K562 (cell line): Measurements from ENCODE around the gene GBA2. TPM values are rescaled to one million over a fixed set of nuclear protein-coding genes. Genes with fewer than 3 reads are reported as not detected.

Experiments used
- ATF1 ChIP-seq, 2 experiments: fragments of 450-650 bp in 1 of 2; IDR thresholded peaks; 2 replicates each; pipeline ENCODE4 v1.6.1; 2016; ENCODE audit warnings: missing compliant biosample characterization in 1 of 2, missing genetic modification characterization in 1 of 2
- ATF7 ChIP-seq: fragments of 450-650 bp; IDR thresholded peaks from 2 replicates; pipeline ENCODE4 v1.7.1; 2014; ENCODE audit warnings: mild to moderate bottlenecking, moderate library complexity
- CBFA2T3 ChIP-seq: fragments of 450-650 bp; IDR thresholded peaks from 2 replicates; pipeline ENCODE4 v1.6.1; 2017
- CREB1 ChIP-seq, 2 experiments: sonication (generic) in 1 of 2; formaldehyde crosslinking in 1 of 2; IDR thresholded peaks; 2 replicates each; pipeline versions ENCODE4 v1.6.1 to v1.8.0; 2012 to 2022; ENCODE audit warnings: inconsistent platforms in 1 of 2, mild to moderate bottlenecking in 1 of 2, missing genetic modification reagents in 1 of 2, moderate library complexity in 1 of 2
- EP400 ChIP-seq: fragments of 450-650 bp; IDR thresholded peaks from 2 replicates; pipeline ENCODE4 v1.6.1; 2017; ENCODE audit warnings: antibody characterized with exemption, mild to moderate bottlenecking, moderate library complexity
- HDGF ChIP-seq: fragments of 450-650 bp; IDR thresholded peaks from 2 replicates; pipeline ENCODE4 v1.6.1; 2016
- MAX ChIP-seq: sonication (generic); formaldehyde crosslinking; IDR thresholded peaks from 2 replicates; pipeline ENCODE4 v1.9.0; 2022; ENCODE audit warnings: mild to moderate bottlenecking, missing genetic modification reagents
- NR2C1 ChIP-seq, 2 experiments: fragments of 450-650 bp; IDR thresholded peaks; 2 replicates each; pipeline ENCODE4 v1.6.1; 2017; ENCODE audit warnings: mild to moderate bottlenecking in 2 of 2, antibody characterized with exemption in 1 of 2, inconsistent platforms in 1 of 2, missing compliant biosample characterization in 1 of 2, missing genetic modification characterization in 1 of 2
- PHF8 ChIP-seq: fragments of 200-600 bp; sonication (generic); IDR thresholded peaks from 2 replicates; pipeline ENCODE4 v1.6.1; 2012; ENCODE audit warnings: mixed run types, mild to moderate bottlenecking, inconsistent platforms, low read length, moderate library complexity, borderline replicate concordance
- POLR2AphosphoS2 ChIP-seq: IDR thresholded peaks from 2 replicates; pipeline ENCODE4 v1.6.1; 2012; ENCODE audit warnings: low read length, improper control_type of control experiment
- POLR2G ChIP-seq: fragments of 200-400 bp; formaldehyde crosslinking; IDR thresholded peaks from 2 replicates; pipeline ENCODE4 v1.6.1; 2017; ENCODE audit warnings: low read depth, mild to moderate bottlenecking, antibody characterized with exemption, low read length, moderate library complexity
- RAD51 ChIP-seq: fragments of 450-650 bp; IDR thresholded peaks from 2 replicates; pipeline ENCODE4 v1.7.1; 2016; ENCODE audit warnings: low read depth, mild to moderate bottlenecking, borderline replicate concordance
- RBFOX2 ChIP-seq: fragments of 200-400 bp; formaldehyde crosslinking; IDR thresholded peaks from 2 replicates; pipeline ENCODE4 v1.6.1; 2017; ENCODE audit warnings: low read depth, mild to moderate bottlenecking, low read length, moderate library complexity
- SIN3B ChIP-seq: fragments of 450-650 bp; IDR thresholded peaks from 2 replicates; pipeline ENCODE4 v1.6.1; 2017; ENCODE audit warnings: low read depth, mild to moderate bottlenecking, moderate library complexity
- TAL1 ChIP-seq: fragments of 450-650 bp; IDR thresholded peaks from 2 replicates; pipeline ENCODE4 v1.6.1; 2016; ENCODE audit warnings: mild to moderate bottlenecking
- TBL1XR1 ChIP-seq, 2 experiments: IDR thresholded peaks; 2 replicates each; pipeline ENCODE4 v1.6.1; 2012; ENCODE audit warnings: improper control_type of control experiment in 2 of 2, low read length in 2 of 2, mild to moderate bottlenecking in 1 of 2
- TRIM28 ChIP-seq: fragments of 450-650 bp; IDR thresholded peaks from 2 replicates; pipeline ENCODE4 v1.6.1; 2017
- WHSC1 ChIP-seq: IDR thresholded peaks from one replicate; pipeline ENCODE4 v1.6.1; 2012; ENCODE audit warnings: low read length, control low read depth, inconsistent platforms
- ZBTB12 ChIP-seq: fragments of 250-450 bp; sonication (Bioruptor Pico); IDR thresholded peaks from 2 replicates; pipeline ENCODE4 v1.4.0; 2020
- ZC3H4 ChIP-seq: sonication (generic); formaldehyde crosslinking; IDR thresholded peaks from 2 replicates; pipeline ENCODE4 v1.9.0; 2021; ENCODE audit warnings: missing genetic modification reagents, borderline replicate concordance
- ZNF175 ChIP-seq: fragments of 200-800 bp; sonication (Bioruptor generic); IDR thresholded peaks from 2 replicates; pipeline ENCODE4 v1.6.1; 2016; ENCODE audit warnings: low read depth, mild to moderate bottlenecking, missing genetic modification characterization, missing compliant biosample characterization
- ZNF398 ChIP-seq: fragments of 250-450 bp; sonication (Bioruptor Pico); IDR thresholded peaks from 2 replicates; pipeline ENCODE4 v1.8.0; 2021; ENCODE audit warnings: moderate library complexity, mild to moderate bottlenecking, inconsistent platforms
- ZNF436 ChIP-seq: fragments of 250-450, 450-650 bp; sonication (Bioruptor Pico); formaldehyde crosslinking; IDR thresholded peaks from 2 replicates; pipeline ENCODE4 v1.7.0; 2020; ENCODE audit warnings: mild to moderate bottlenecking
- ZNF512 ChIP-seq: IDR thresholded peaks from 2 replicates; pipeline ENCODE4 v1.6.1; 2016; ENCODE audit warnings: missing genetic modification characterization, missing compliant biosample characterization
- polyA plus RNA-seq, 8 experiments: library from polyadenylated mRNA; depleted of rRNA in 4 of 8; stranded (reverse) in 5 of 8; unstranded in 3 of 8; fragments of >200 nt; fragmentation: Nextera tagmentation in 2 of 8; fragmentation: Illumina TruSeq in 1 of 8; extraction: Ambion mirVana in 2 of 8; extraction: Trizol in 1 of 8; gene quantifications; 2 replicates each; pipeline versions ENCODE4 v1.2.1 to v1.2.3, GENCODE V29; 2011 to 2014; ENCODE audit warnings: inconsistent platforms in 1 of 8, missing spikeins in 1 of 8
- total RNA-seq, 7 experiments: library from RNA; depleted of rRNA in 6 of 7; stranded (reverse); fragments of >200 nt in 6 of 7; fragmentation: Illumina TruSeq in 2 of 7; extraction: Trizol in 2 of 7; gene quantifications; 2 replicates each; pipeline versions ENCODE4 v1.2.1 to v1.2.3, GENCODE V29; 2011 to 2021; ENCODE audit warnings: low replicate concordance in 1 of 7

Gene GBA2
- total and polyA plus RNA-seq, 9 of the 15 experiments (the other 6 are each of a cell fraction or from before 2014, with no cell fraction given), result 14.1 to 60.4 (median 32.1) TPM

- no peak for TF ChIP-seq ATF1 (CRISPR knock-in tag; IDR thresholded peaks at IDR 0.05)
- peak; percentile 46 for TF ChIP-seq ATF1 (tag; IDR thresholded peaks at IDR 0.05)
- no peak for TF ChIP-seq POLR2G
- peak; percentile 89 for TF ChIP-seq NR2C1 (IDR thresholded peaks at IDR 0.05)
- TF ChIP-seq NR2C1 (tag; IDR thresholded peaks at IDR 0.05), result peak; percentile 92
- 0 out of 2 replicates have a peak, but pooled peaks have one; percentile 22 for TF ChIP-seq ZBTB12 (CRISPR knock-in tag)
- TF ChIP-seq RAD51, result no peak
- TF ChIP-seq MAX, result no peak
- TF ChIP-seq ZNF512 (tag), result no peak
- TF ChIP-seq PHF8, result peak; percentile 55; the same call in 1 of the 2 replicates
- TF ChIP-seq ZC3H4 (CRISPR knock-in tag), result no peak
- TF ChIP-seq ZNF175 (CRISPR knock-in tag), result no peak
- TF ChIP-seq CBFA2T3, result peak; percentile 79
- TF ChIP-seq TAL1, result peak; percentile 41; the same call in 1 of the 2 replicates
- no peak for TF ChIP-seq ZNF398 (CRISPR knock-in tag)
- no peak for TF ChIP-seq WHSC1
- TF ChIP-seq ATF7, result peak; percentile 53; the same call in 1 of the 2 replicates
- TF ChIP-seq POLR2AphosphoS2, result 0 out of 2 replicates have a peak, but pooled peaks have one; percentile 0
- no peak for TF ChIP-seq SIN3B
- TF ChIP-seq HDGF, result no peak
- no peak for TF ChIP-seq RBFOX2
- peak in 1 of 2 experiments; percentile 43; a peak in 1 of 4 replicates for TF ChIP-seq TBL1XR1 (IDR thresholded peaks at IDR 0.05; ENCODE audit: low read length in 2 of 2)
- TF ChIP-seq TRIM28, result no peak
- TF ChIP-seq ZNF436 (CRISPR knock-in tag), result no peak
- 0 out of 2 replicates have a peak, but pooled peaks have one; percentile 28 for TF ChIP-seq CREB1 (IDR thresholded peaks at IDR 0.05)
- no peak for TF ChIP-seq CREB1 (CRISPR knock-in tag; IDR thresholded peaks at IDR 0.05)
- TF ChIP-seq EP400, result peak; percentile 16; the same call in 1 of the 2 replicates
Observed at GRCh38 chr9:35731415-35732184, 17.4 kb downstream of the GBA2 start (continued).
